Measurements from ENCODE around the gene MFN2.

GRCh38 chr1:12037486-12038355 is 57.5 kb downstream of the MFN2 start:
- TF ChIP-seq, protein P1, sequence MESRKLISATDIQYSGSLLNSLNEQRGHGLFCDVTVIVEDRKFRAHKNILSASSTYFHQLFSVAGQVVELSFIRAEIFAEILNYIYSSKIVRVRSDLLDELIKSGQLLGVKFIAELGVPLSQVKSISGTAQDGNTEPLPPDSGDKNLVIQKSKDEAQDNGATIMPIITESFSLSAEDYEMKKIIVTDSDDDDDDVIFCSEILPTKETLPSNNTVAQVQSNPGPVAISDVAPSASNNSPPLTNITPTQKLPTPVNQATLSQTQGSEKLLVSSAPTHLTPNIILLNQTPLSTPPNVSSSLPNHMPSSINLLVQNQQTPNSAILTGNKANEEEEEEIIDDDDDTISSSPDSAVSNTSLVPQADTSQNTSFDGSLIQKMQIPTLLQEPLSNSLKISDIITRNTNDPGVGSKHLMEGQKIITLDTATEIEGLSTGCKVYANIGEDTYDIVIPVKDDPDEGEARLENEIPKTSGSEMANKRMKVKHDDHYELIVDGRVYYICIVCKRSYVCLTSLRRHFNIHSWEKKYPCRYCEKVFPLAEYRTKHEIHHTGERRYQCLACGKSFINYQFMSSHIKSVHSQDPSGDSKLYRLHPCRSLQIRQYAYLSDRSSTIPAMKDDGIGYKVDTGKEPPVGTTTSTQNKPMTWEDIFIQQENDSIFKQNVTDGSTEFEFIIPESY (IDR thresholded peaks at IDR 0.05; ENCODE audit: borderline replicate concordance, low read depth): no peak
- no peak for TF ChIP-seq CTCF (IDR thresholded peaks at IDR 0.05)
- TF ChIP-seq NFIC (IDR thresholded peaks at IDR 0.05; ENCODE audit: borderline replicate concordance): no peak
- TF ChIP-seq RFX5 (IDR thresholded peaks at IDR 0.05; ENCODE audit: low read length): no peak

Measured in SK-N-SH (cell line).